ENCODE measurements around the gene ZNF281.

DNA sequence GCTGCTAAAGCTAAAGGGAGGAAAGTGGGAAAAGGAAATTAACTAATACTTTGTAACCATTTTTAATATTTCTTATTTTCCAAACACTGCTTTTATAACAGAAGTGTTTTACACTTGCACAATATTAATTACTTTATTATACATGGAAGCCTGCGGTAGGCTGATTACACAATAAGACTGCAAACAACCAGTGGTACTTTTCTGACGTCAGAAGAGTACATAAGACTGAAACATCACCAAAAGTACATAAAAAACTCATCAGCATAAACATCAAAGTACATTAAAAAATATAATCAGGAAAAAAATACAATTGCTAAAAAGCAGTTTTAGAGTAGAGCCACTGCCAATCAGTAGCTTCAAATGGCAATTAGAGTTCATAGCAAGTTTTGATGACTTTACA is 4.6 kb downstream of the ZNF281 start:
- TF ChIP-seq POLR2AphosphoS5 (IDR thresholded peaks at IDR 0.05; ENCODE audit: borderline replicate concordance, low read depth, low read length) (no peak), FOXP2 (optimal IDR thresholded peaks at IDR 0.05; ENCODE audit: control extremely low read depth, extremely low read length, insufficient read depth) (no peak), EZH2 (IDR thresholded peaks at IDR 0.05) (no peak)
